ENCODE measurements around the gene SLC2A11.

SLC2A11 gene

DNA sequence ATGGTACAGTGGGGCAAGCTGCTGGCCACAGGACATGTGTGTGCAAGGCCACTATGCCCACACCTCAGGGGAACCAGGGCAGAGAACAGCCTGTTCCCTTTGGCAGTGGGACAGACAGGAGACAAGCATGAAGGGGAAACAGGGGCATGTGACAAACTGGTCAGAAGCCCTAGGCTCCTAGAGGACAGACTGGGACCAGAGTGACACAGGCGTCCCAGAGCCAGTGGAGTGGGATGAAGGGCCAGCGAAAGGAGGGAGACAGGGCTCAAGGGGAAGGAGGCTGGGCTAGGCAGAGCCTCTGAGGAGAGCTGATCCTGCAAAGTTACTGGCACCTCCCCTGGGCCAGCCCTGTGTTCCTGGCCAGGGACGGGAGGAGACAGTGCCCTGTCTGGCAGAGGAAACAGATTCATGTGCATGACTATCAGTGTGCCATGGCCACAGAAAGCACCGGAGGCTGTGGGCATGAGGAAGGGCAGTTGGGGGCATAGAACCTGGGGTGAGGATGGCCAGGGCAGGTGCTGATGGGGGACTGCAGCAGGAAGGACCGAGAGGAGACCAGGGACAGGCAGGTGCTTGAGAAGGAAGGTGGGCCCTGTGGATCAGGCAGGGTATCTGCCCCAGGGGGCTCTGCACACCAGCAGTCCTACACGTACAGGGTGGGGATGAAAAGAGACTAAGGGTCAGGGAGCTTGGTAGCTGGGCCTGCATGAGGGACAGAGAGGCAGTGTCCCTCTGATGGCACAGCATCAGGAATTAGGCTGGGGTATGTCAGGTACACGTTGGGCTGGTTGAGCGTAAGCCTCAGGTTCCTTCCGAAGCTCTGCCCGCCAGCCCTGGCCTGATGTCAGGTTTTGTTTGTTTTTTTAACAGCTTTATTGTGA is 28.6 kb upstream of the SLC2A11 start:
- H3K27me3 ChIP-seq (ENCODE audit: insufficient read depth, poor library complexity, severe bottlenecking) = no peaks in the 10 kb centered on the region
- ATAC-seq (ENCODE audit: low read depth) = no peak
- H3K36me3 ChIP-seq (ENCODE audit: low read depth) = peaks cover 67% of the 10 kb centered on the region
- H3K27ac ChIP-seq (ENCODE audit: poor library complexity, severe bottlenecking) = no peak overlapping the region
- no peaks in the 10 kb centered on the region for H3K9me3 ChIP-seq (ENCODE audit: severe bottlenecking)
- peaks cover 5% of the 10 kb centered on the region for H3K4me1 ChIP-seq (ENCODE audit: insufficient read depth, poor library complexity, severe bottlenecking)
- no peak for DNase-seq (ENCODE audit: low spot score)
- no peak overlapping the region for H3K4me3 ChIP-seq (ENCODE audit: severe bottlenecking)
- TF ChIP-seq, protein P1, sequence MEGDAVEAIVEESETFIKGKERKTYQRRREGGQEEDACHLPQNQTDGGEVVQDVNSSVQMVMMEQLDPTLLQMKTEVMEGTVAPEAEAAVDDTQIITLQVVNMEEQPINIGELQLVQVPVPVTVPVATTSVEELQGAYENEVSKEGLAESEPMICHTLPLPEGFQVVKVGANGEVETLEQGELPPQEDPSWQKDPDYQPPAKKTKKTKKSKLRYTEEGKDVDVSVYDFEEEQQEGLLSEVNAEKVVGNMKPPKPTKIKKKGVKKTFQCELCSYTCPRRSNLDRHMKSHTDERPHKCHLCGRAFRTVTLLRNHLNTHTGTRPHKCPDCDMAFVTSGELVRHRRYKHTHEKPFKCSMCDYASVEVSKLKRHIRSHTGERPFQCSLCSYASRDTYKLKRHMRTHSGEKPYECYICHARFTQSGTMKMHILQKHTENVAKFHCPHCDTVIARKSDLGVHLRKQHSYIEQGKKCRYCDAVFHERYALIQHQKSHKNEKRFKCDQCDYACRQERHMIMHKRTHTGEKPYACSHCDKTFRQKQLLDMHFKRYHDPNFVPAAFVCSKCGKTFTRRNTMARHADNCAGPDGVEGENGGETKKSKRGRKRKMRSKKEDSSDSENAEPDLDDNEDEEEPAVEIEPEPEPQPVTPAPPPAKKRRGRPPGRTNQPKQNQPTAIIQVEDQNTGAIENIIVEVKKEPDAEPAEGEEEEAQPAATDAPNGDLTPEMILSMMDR (IDR thresholded peaks at IDR 0.05; ENCODE audit: poor library complexity, severe bottlenecking) = no peak

DNA sequence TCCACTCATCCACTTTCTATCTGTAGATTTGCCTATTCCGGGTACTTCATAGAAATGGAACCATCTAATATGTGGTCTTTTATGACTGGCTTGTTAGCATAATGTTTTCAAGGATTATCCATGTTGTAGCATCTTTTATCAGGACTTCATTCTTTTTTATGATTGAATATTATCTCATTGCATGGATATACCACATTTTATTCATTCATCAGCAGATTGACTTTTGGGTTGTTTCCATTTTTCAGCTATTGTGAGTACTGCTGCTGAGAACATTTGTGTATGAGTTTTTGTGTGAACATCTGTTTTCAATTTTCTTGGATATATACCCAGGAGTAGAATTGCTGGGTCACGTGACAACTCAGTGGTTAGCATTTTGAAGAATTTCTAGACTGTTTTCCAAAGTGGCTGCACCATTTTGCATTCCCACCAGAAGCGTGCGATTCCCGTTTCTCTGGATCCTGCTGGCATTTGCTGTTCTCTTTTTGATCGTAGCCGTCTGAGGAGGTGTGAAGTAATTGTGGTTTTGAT is 27.8 kb upstream of the SLC2A11 start:
- Histone ChIP-seq H3K4me3 (ENCODE audit: severe bottlenecking) (no peak overlapping the region), H3K36me3 (ENCODE audit: low read depth) (peaks cover 64% of the 10 kb centered on the region), H3K4me1 (ENCODE audit: insufficient read depth, poor library complexity, severe bottlenecking) (peaks cover 5% of the 10 kb centered on the region), H3K9me3 (ENCODE audit: severe bottlenecking) (no peaks in the 10 kb centered on the region), H3K27ac (ENCODE audit: poor library complexity, severe bottlenecking) (no peak overlapping the region), H3K27me3 (ENCODE audit: insufficient read depth, poor library complexity, severe bottlenecking) (no peaks in the 10 kb centered on the region)
- ATAC-seq (ENCODE audit: low read depth) (no peak), DNase-seq (ENCODE audit: low spot score) (no peak)
- TF ChIP-seq, protein P1 (IDR thresholded peaks at IDR 0.05; ENCODE audit: poor library complexity, severe bottlenecking) = no peak

DNA sequence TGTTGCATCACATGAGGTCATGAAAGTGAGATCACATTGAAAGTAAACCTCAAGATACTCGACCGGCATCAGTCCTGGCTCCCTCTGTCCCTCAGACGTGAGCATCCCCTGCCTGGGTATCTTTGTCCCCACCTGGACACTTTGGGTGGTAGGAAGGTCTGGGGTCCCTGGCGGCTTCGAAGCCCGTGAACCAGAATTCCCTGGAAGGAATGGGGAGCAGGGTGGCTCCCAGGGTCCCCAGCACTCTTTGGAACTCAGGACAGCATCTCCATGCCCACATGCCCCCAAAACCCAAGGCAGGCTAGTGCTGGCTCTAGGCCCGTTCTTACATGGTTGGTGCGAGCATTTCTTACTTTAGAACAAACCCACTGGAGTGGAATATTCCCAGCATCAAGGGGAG is 26.4 kb upstream of the SLC2A11 start:
- TF ChIP-seq, protein P1 (IDR thresholded peaks at IDR 0.05; ENCODE audit: poor library complexity, severe bottlenecking) = no peak
- no peak for ATAC-seq (ENCODE audit: low read depth)
- Histone ChIP-seq H3K27ac (ENCODE audit: poor library complexity, severe bottlenecking) (no peak overlapping the region), H3K9me3 (ENCODE audit: severe bottlenecking) (no peaks in the 10 kb centered on the region), H3K4me3 (ENCODE audit: severe bottlenecking) (no peak overlapping the region), H3K27me3 (ENCODE audit: insufficient read depth, poor library complexity, severe bottlenecking) (no peaks in the 10 kb centered on the region), H3K4me1 (ENCODE audit: insufficient read depth, poor library complexity, severe bottlenecking) (no peaks in the 10 kb centered on the region), H3K36me3 (ENCODE audit: low read depth) (peaks cover 64% of the 10 kb centered on the region)
- DNase-seq (ENCODE audit: low spot score) = peak; percentile 28

DNA sequence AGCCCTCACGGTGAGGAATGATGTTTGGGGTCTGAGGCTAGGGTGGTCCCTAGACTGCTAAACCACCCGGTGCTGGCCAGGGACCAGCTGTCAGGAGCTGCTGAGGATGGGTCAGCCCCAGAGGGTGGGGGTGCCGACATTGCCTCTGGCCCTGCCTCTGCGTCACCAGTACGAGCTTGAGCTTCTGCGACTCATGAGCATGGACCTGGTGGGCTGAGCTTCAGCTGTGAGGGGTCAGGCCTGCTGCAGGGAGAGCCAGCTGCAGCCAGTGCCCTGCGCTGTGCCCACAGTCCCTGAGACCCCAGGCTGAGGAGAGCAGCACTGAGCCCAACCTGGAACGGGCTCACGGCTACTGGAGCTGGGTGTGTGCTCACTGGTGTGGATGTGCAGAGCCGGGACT is 25.9 kb upstream of the SLC2A11 start:
- DNase-seq (ENCODE audit: low spot score) (peak; percentile 49), ATAC-seq (ENCODE audit: low read depth) (no peak)
- TF ChIP-seq, protein P1 (IDR thresholded peaks at IDR 0.05; ENCODE audit: poor library complexity, severe bottlenecking) = no peak
- no peaks in the 10 kb centered on the region for H3K9me3 ChIP-seq (ENCODE audit: severe bottlenecking)
- H3K4me1 ChIP-seq (ENCODE audit: insufficient read depth, poor library complexity, severe bottlenecking) = no peaks in the 10 kb centered on the region
- H3K4me3 ChIP-seq (ENCODE audit: severe bottlenecking) = no peak overlapping the region
- H3K27me3 ChIP-seq (ENCODE audit: insufficient read depth, poor library complexity, severe bottlenecking) = no peaks in the 10 kb centered on the region
- H3K27ac ChIP-seq (ENCODE audit: poor library complexity, severe bottlenecking) = no peak overlapping the region
- H3K36me3 ChIP-seq (ENCODE audit: low read depth) = peaks cover 58% of the 10 kb centered on the region
